Measurements from ENCODE around the gene AMHR2. TPM values are rescaled to one million over a fixed set of nuclear protein-coding genes. Genes with fewer than 3 reads are reported as not detected.

AMHR2 gene
- total and polyA plus RNA-seq, 9 donors = 11.2 to 48.6 (median 32.5) TPM

- 10 to 23% (median 20%) methylated on average over 1 of the region's 1 CpG for WGBS, 3 donors
- Histone ChIP-seq H3K9me3 (no peaks in the 10 kb centered on the region), H3K4me3 (no peak overlapping the region), H3K36me3 (no peaks in the 10 kb centered on the region), H3K4me1 (ENCODE audit: insufficient read depth) (peaks cover 2% of the 10 kb centered on the region), H3K27me3 (no peaks in the 10 kb centered on the region), H3K27ac (no peak overlapping the region)
- DNase-seq = no peak
- intact Hi-C loops (cut with DNase I) = no loop called here
- TF ChIP-seq EP300 (IDR thresholded peaks at IDR 0.05) = no peak
- TF ChIP-seq CTCF (IDR thresholded peaks at IDR 0.05) = no peak
- TF ChIP-seq POLR2A (IDR thresholded peaks at IDR 0.05) = no peak
Observed at GRCh38 chr12:53478865-53479264, 55.2 kb downstream of the AMHR2 start.

DNA sequence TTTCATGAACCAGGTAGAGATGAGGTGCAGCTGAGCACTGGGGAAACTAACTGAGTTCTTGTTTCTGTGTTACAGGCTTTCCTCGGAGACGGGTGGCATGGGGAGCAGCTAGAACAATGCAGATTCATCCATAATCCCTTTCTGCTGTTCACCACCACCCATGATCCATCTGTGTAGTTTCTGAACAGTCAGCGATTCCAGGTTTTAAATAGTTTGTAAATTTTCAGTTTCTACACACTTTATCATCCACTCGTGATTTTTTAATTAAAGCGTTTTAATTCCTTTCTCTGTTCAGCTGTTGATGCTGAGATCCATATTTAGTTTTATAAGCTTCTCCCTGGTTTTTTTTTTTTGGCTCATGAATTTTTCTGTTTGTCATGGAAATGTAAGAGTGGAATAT is 55.7 kb downstream of the AMHR2 start:
- Histone ChIP-seq H3K27ac (no peak overlapping the region), H3K4me3 (no peak overlapping the region), H3K36me3 (no peaks in the 10 kb centered on the region), H3K4me1 (ENCODE audit: insufficient read depth) (peaks cover 2% of the 10 kb centered on the region), H3K9me3 (no peaks in the 10 kb centered on the region), H3K27me3 (no peaks in the 10 kb centered on the region)
- TF ChIP-seq CTCF (IDR thresholded peaks at IDR 0.05) (no peak), POLR2A (IDR thresholded peaks at IDR 0.05) (no peak), EP300 (IDR thresholded peaks at IDR 0.05) (no peak)
- 56 to 65% (median 57%) methylated on average over 5 of the region's 5 CpGs for WGBS, 3 donors
- intact Hi-C loops (cut with DNase I) = no loop called here
- DNase-seq = no peak

- H3K4me3 ChIP-seq = no peak overlapping the region
- no peak overlapping the region for H3K27ac ChIP-seq
- TF ChIP-seq EP300 (IDR thresholded peaks at IDR 0.05) = no peak
- no peak for TF ChIP-seq CTCF (IDR thresholded peaks at IDR 0.05)
- TF ChIP-seq POLR2A (IDR thresholded peaks at IDR 0.05) = no peak
- 38 to 51% (median 49%) methylated on average over 12 of the region's 12 CpGs for WGBS, 3 donors
- no peak for DNase-seq
- H3K27me3 ChIP-seq = no peaks in the 10 kb centered on the region
- H3K36me3 ChIP-seq = no peaks in the 10 kb centered on the region
- intact Hi-C loops (cut with DNase I) = no loop called here
- H3K4me1 ChIP-seq (ENCODE audit: insufficient read depth) = peaks cover 2% of the 10 kb centered on the region
- no peaks in the 10 kb centered on the region for H3K9me3 ChIP-seq
Observed at GRCh38 chr12:53480491-53481442, 57.1 kb downstream of the AMHR2 start.

Other genes with a start within 250 kb of the AMHR2 start
- gene ZNF740, start 243.1 kb upstream of the AMHR2 start, total RNA-seq = 10 to 100 TPM in 6 of 7 donors, 1 to 10 TPM in 1; 9.7 to 56.9 (median 46.4) TPM
- gene ZNF740, start 243.1 kb upstream of the AMHR2 start, polyA plus RNA-seq = 10 to 100 TPM; 14.6 to 23.6 TPM
- gene CSAD, start 242.9 kb upstream of the AMHR2 start, total RNA-seq = 10 to 100 TPM; 24.4 to 36.0 (median 28.0) TPM
- gene CSAD, start 242.9 kb upstream of the AMHR2 start, polyA plus RNA-seq = 10 to 100 TPM; 19.8 to 29.5 TPM
- gene ITGB7, start 216.6 kb upstream of the AMHR2 start, total RNA-seq = 1 to 10 TPM in 6 of 7 donors, under 1 TPM in 1; 0.96 to 2.9 (median 1.7) TPM
- 1 to 10 TPM in 1 of 2 donors, under 1 TPM in 1; 0.45 to 3.1 TPM for gene ITGB7, start 216.6 kb upstream of the AMHR2 start, polyA plus RNA-seq
- 10 to 100 TPM in 6 of 7 donors, 1 to 10 TPM in 1; 8.7 to 37.0 (median 31.7) TPM for gene RARG, start 191.6 kb upstream of the AMHR2 start, total RNA-seq
- 10 to 100 TPM; 18.8 to 22.0 TPM for gene RARG, start 191.6 kb upstream of the AMHR2 start, polyA plus RNA-seq
- gene ESPL1, start 155.6 kb upstream of the AMHR2 start, total RNA-seq = 1 to 10 TPM in 1 of 7 donors, under 1 TPM in 6; 0.11 to 1.6 (median 0.24) TPM
- gene ESPL1, start 155.6 kb upstream of the AMHR2 start, polyA plus RNA-seq = under 1 TPM; 0.37 to 0.40 TPM
- 1,000 to 10,000 TPM in 2 of 7 donors, 100 to 1,000 TPM in 5; 603 to 1,792 (median 728) TPM for gene PFDN5, start 128.3 kb upstream of the AMHR2 start, total RNA-seq
- 1,000 to 10,000 TPM; 1,635 to 1,700 TPM for gene PFDN5, start 128.3 kb upstream of the AMHR2 start, polyA plus RNA-seq
- gene MYG1, start 124.2 kb upstream of the AMHR2 start, total RNA-seq = 10 to 100 TPM; 45.3 to 80.3 (median 57.8) TPM
- gene MYG1, start 124.2 kb upstream of the AMHR2 start, polyA plus RNA-seq = 10 to 100 TPM; 29.9 to 75.5 TPM
- 10 to 100 TPM; 23.4 to 47.6 (median 43.0) TPM for gene AAAS, start 102.2 kb upstream of the AMHR2 start, total RNA-seq
- gene AAAS, start 102.2 kb upstream of the AMHR2 start, polyA plus RNA-seq = 10 to 100 TPM; 41.4 to 42.9 TPM
- gene SP7, start 87.5 kb upstream of the AMHR2 start, total RNA-seq = not detected
- gene SP7, start 87.5 kb upstream of the AMHR2 start, polyA plus RNA-seq = under 1 TPM; 0.02 to 0.10 TPM
- 100 to 1,000 TPM in 2 of 7 donors, 10 to 100 TPM in 5; 48.7 to 109 (median 90.8) TPM for gene SP1, start 43.7 kb upstream of the AMHR2 start, total RNA-seq
- gene SP1, start 43.7 kb upstream of the AMHR2 start, polyA plus RNA-seq = 10 to 100 TPM; 25.7 to 59.2 TPM
- 100 to 1,000 TPM in 4 of 7 donors, 10 to 100 TPM in 3; 46.1 to 131 (median 116) TPM for gene PRR13, start 17.9 kb downstream of the AMHR2 start, total RNA-seq
- 100 to 1,000 TPM; 125 to 320 TPM for gene PRR13, start 17.9 kb downstream of the AMHR2 start, polyA plus RNA-seq
- 1,000 to 10,000 TPM in 2 of 7 donors, 100 to 1,000 TPM in 5; 413 to 1,163 (median 948) TPM for gene PCBP2, start 28.2 kb downstream of the AMHR2 start, total RNA-seq
- gene PCBP2, start 28.2 kb downstream of the AMHR2 start, polyA plus RNA-seq = 1,000 to 10,000 TPM in 1 of 2 donors, 100 to 1,000 TPM in 1; 642 to 1,354 TPM
- gene MAP3K12, start 75.6 kb downstream of the AMHR2 start, total RNA-seq = 10 to 100 TPM; 19.5 to 53.2 (median 30.8) TPM
- gene MAP3K12, start 75.6 kb downstream of the AMHR2 start, polyA plus RNA-seq = 10 to 100 TPM; 19.5 to 33.4 TPM
- gene TARBP2, start 77.4 kb downstream of the AMHR2 start, total RNA-seq = 10 to 100 TPM; 14.1 to 25.6 (median 21.9) TPM
- 10 to 100 TPM in 1 of 2 donors, 1 to 10 TPM in 1; 9.8 to 19.9 TPM for gene TARBP2, start 77.4 kb downstream of the AMHR2 start, polyA plus RNA-seq
- gene NPFF, start 83.6 kb downstream of the AMHR2 start, total RNA-seq = 1 to 10 TPM in 1 of 7 donors, under 1 TPM in 1, not detected in 5; 0.68 to 1.1 TPM
- gene NPFF, start 83.6 kb downstream of the AMHR2 start, polyA plus RNA-seq = not detected
- gene ATF7, start 202.5 kb downstream of the AMHR2 start, total RNA-seq = 10 to 100 TPM; 19.8 to 60.8 (median 41.3) TPM
- 10 to 100 TPM; 25.1 to 68.5 TPM for gene ATF7, start 202.5 kb downstream of the AMHR2 start, polyA plus RNA-seq